PC-3 (cell line): ENCODE data around the gene SANBR. TPM values are rescaled to one million over a fixed set of nuclear protein-coding genes. Genes with fewer than 3 reads are reported as not detected.

Experiments
- ATAC-seq: fragments of 200-7000 bp; cut with Tn5 transposase; 2 replicates; pipeline ENCODE4 v1.9.1; 2020; ENCODE audit warnings: mild to moderate bottlenecking, moderate library complexity
- BruUV-seq: library from RNA; stranded (reverse); fragments of 400-500 nt; replicated peaks from 2 replicates; lab custom pipeline; 2021; lab: Mats Ljungman, UMichigan
- CTCF ChIA-PET: fragments of 300-600 bp; sonication (Branson Sonifier 250); formaldehyde crosslinking; loops from one replicate; lab custom pipeline; 2022; ENCODE audit warnings: antibody characterized with exemption; lab: Charles Lee
- POLR2A ChIA-PET: fragments of 300-600 bp; sonication (Branson Sonifier 250); formaldehyde crosslinking; loops from one replicate; lab custom pipeline; 2022; ENCODE audit warnings: antibody characterized with exemption; ENCODE audit not compliant: unreplicated experiment; lab: Charles Lee
- DNase-seq: peaks from one replicate; pipeline ENCODE4 v3.0.0-alpha.2; 2015
- H2AFZ ChIP-seq: fragments of 300-600 bp; sonication (generic); 2 replicates; pipeline ENCODE4 v1.6.0; 2016; ENCODE audit warnings: antibody characterized with exemption, low read length
- H3F3A ChIP-seq: fragments of 300-600 bp; sonication (generic); one replicate; pipeline ENCODE4 v1.6.0; 2017; ENCODE audit warnings: antibody characterized with exemption, low read length, control low read depth, mild to moderate bottlenecking; ENCODE audit not compliant: unreplicated experiment
- H3K27ac ChIP-seq: fragments of 300-600 bp; sonication (generic); 2 replicates; pipeline ENCODE4 v1.5.1; 2016; ENCODE audit warnings: mild to moderate bottlenecking, low read length
- H3K27me3 ChIP-seq: fragments of 300-600 bp; sonication (generic); 2 replicates; pipeline ENCODE4 v1.6.1; 2016; ENCODE audit warnings: low read length, mixed read lengths
- H3K36me3 ChIP-seq: fragments of 300-600 bp; sonication (generic); 2 replicates; pipeline ENCODE4 v1.6.1; 2016; ENCODE audit warnings: low read depth, mixed run types, low read length, mixed read lengths
- H3K4me1 ChIP-seq: fragments of 300-600 bp; sonication (generic); 2 replicates; pipeline ENCODE4 v1.5.1; 2016; ENCODE audit warnings: low read length; ENCODE audit not compliant: insufficient read depth
- H3K4me2 ChIP-seq: fragments of 300-600 bp; sonication (generic); 2 replicates; pipeline ENCODE4 v1.6.0; 2016; ENCODE audit warnings: low read length
- H3K4me3 ChIP-seq: fragments of 300-600 bp; sonication (generic); 2 replicates; pipeline ENCODE4 v1.5.1; 2016; ENCODE audit warnings: mild to moderate bottlenecking, low read length, mixed read lengths
- H3K79me2 ChIP-seq: fragments of 300-600 bp; sonication (generic); 2 replicates; pipeline ENCODE4 v1.6.1; 2017; ENCODE audit warnings: low read length, mixed read lengths
- H3K9ac ChIP-seq: fragments of 300-600 bp; sonication (generic); 2 replicates; pipeline ENCODE4 v1.6.0; 2016; ENCODE audit warnings: mild to moderate bottlenecking, low read length
- H3K9me2 ChIP-seq: fragments of 300-600 bp; sonication (generic); replicated peaks from 2 replicates; pipeline ENCODE4 v1.6.1; 2016; ENCODE audit warnings: mixed run types, low read length, mixed read lengths
- H3K9me3 ChIP-seq: fragments of 300-600 bp; sonication (generic); 2 replicates; pipeline ENCODE4 v1.6.1; 2016; ENCODE audit warnings: low read length, mixed read lengths
- H4K20me1 ChIP-seq: fragments of 300-600 bp; sonication (generic); 2 replicates; pipeline ENCODE4 v1.6.1; 2016; ENCODE audit warnings: low read length, mixed read lengths
- CTCF ChIP-seq: fragments of 300-600 bp; sonication (generic); conservative IDR thresholded peaks from 2 replicates; pipeline ENCODE4 v1.5.1; 2017; ENCODE audit warnings: antibody characterized with exemption, low read depth, mild to moderate bottlenecking, low read length
- EZH2 ChIP-seq: fragments of 300-600 bp; sonication (generic); IDR thresholded peaks from one replicate; pipeline ENCODE4 v1.6.1; 2017; ENCODE audit warnings: antibody characterized with exemption, mild to moderate bottlenecking, low read length; ENCODE audit not compliant: unreplicated experiment
- EZH2phosphoT487 ChIP-seq: fragments of 300-600 bp; sonication (generic); IDR thresholded peaks from 2 replicates; pipeline ENCODE4 v1.6.1; 2018; ENCODE audit warnings: mild to moderate bottlenecking, antibody characterized with exemption, low read length, borderline replicate concordance
- intact Hi-C: fragments of 100-400 bp; cut with micrococcal nuclease; formaldehyde crosslinking; loops from 2 replicates; pipeline ENCODE4 v1.9.0; 2023
- total RNA-seq: library from RNA; depleted of rRNA; stranded (reverse); fragments of >200 nt; gene quantifications from 2 replicates; pipeline ENCODE4 v1.2.3, GENCODE V29; 2014

Gene SANBR
- total RNA-seq, 1 experiment from 2014 or later = 4.8 TPM

GRCh38 chr2:61074100-61074499, 8.4 kb downstream of the SANBR start:
- ATAC-seq = no peak
- no peak overlapping the region for H3K9ac ChIP-seq
- POLR2A ChIA-PET = no interaction called here
- CTCF ChIA-PET = no interaction called here
- no TSS peak for BruUV-seq
- no peaks in the 10 kb centered on the region for H4K20me1 ChIP-seq
- no peak overlapping the region for H3K27ac ChIP-seq
- intact Hi-C loops = no loop called here
- H3K9me2 ChIP-seq = no peaks in the 10 kb centered on the region
- H3K36me3 ChIP-seq = peaks cover 5% of the 10 kb centered on the region; the same call in 1 of the 2 replicates
- H3K9me3 ChIP-seq = no peaks in the 10 kb centered on the region
- no peak overlapping the region for H2AFZ ChIP-seq
- H3F3A ChIP-seq = no peaks in the 10 kb centered on the region
- no peak for DNase-seq
- H3K4me1 ChIP-seq = no peaks in the 10 kb centered on the region
- H3K79me2 ChIP-seq = no peaks in the 10 kb centered on the region
- H3K4me3 ChIP-seq = no peak overlapping the region
- TF ChIP-seq CTCF (no peak), EZH2 (no peak), EZH2phosphoT487 (no peak)
- no peak overlapping the region for H3K4me2 ChIP-seq
- no peaks in the 10 kb centered on the region for H3K27me3 ChIP-seq

- no peaks in the 10 kb centered on the region for H4K20me1 ChIP-seq
- ChIA-PET CTCF (no interaction called here), POLR2A (no interaction called here)
- no peak overlapping the region for H3K4me2 ChIP-seq
- no peaks in the 10 kb centered on the region for H3K27me3 ChIP-seq
- H3K9me3 ChIP-seq = no peaks in the 10 kb centered on the region
- no peaks in the 10 kb centered on the region for H3K4me1 ChIP-seq
- intact Hi-C loops = no loop called here
- no peak overlapping the region for H3K9ac ChIP-seq
- ATAC-seq (no peak), DNase-seq (no peak)
- H3K79me2 ChIP-seq = no peaks in the 10 kb centered on the region
- no TSS peak for BruUV-seq
- no peaks in the 10 kb centered on the region for H3F3A ChIP-seq
- peaks cover 12% of the 10 kb centered on the region for H3K36me3 ChIP-seq
- TF ChIP-seq CTCF = no peak
- no peak for TF ChIP-seq EZH2
- no peak for TF ChIP-seq EZH2phosphoT487
- H3K4me3 ChIP-seq = no peak overlapping the region
- H3K9me2 ChIP-seq = no peaks in the 10 kb centered on the region
- H3K27ac ChIP-seq = no peak overlapping the region
- H2AFZ ChIP-seq = no peak overlapping the region
Observed at GRCh38 chr2:61085883-61086282, 20.2 kb downstream of the SANBR start.

- H3K9me3 ChIP-seq = no peaks in the 10 kb centered on the region
- POLR2A ChIA-PET = no interaction called here
- ATAC-seq = no peak
- no peaks in the 10 kb centered on the region for H3F3A ChIP-seq
- H3K9me2 ChIP-seq = no peaks in the 10 kb centered on the region
- H3K79me2 ChIP-seq = no peaks in the 10 kb centered on the region
- BruUV-seq = no TSS peak
- H3K9ac ChIP-seq = no peak overlapping the region
- CTCF ChIA-PET = no interaction called here
- H3K4me2 ChIP-seq = no peak overlapping the region
- H3K27ac ChIP-seq = no peak overlapping the region
- no peaks in the 10 kb centered on the region for H3K27me3 ChIP-seq
- H2AFZ ChIP-seq = no peak overlapping the region
- H4K20me1 ChIP-seq = no peaks in the 10 kb centered on the region
- H3K4me3 ChIP-seq = no peak overlapping the region
- H3K36me3 ChIP-seq = peaks cover 11% of the 10 kb centered on the region
- H3K4me1 ChIP-seq = no peaks in the 10 kb centered on the region
- DNase-seq = no peak
- TF ChIP-seq EZH2 (no peak), CTCF (no peak), EZH2phosphoT487 (no peak)
- intact Hi-C loops = no loop called here
Observed at GRCh38 chr2:61089797-61090196, 24.1 kb downstream of the SANBR start.
